Gastrocnemius medialis (tissue), 4 donors: ENCODE results near the gene CERK. TPM values are rescaled to one million over a fixed set of nuclear protein-coding genes. Genes with fewer than 3 reads are reported as not detected.

Source experiments
- ATAC-seq, 2 donors: fragments of 150-250 bp; one replicate each; pipeline ENCODE4 v1.9.1; 2016
- DNase-seq, 2 donors: peaks; one replicate each; pipeline ENCODE4 v3.0.0-alpha.2; 2019
- H3K27ac ChIP-seq, 4 donors: fragments of 200-600 bp; sonication (generic); 1 replicate in 1 of 4; 2 replicates in 3 of 4; pipeline ENCODE4 v1.5.1; 2016 to 2018; ENCODE audit warnings: mild to moderate bottlenecking in 2 of 4, moderate library complexity in 1 of 4
- H3K27me3 ChIP-seq, 3 donors: fragments of 200-600 bp; sonication (generic) in 2 of 3; 1 replicate in 1 of 3; 2 replicates in 2 of 3; pipeline versions ENCODE4 v1.5.1 to v1.6.0; 2016 to 2019; ENCODE audit warnings: mild to moderate bottlenecking in 1 of 3, moderate library complexity in 1 of 3
- H3K36me3 ChIP-seq, 2 donors: fragments of 200-600 bp; sonication (generic) in 1 of 2; one replicate each; pipeline ENCODE4 v1.5.1; 2017 to 2018
- H3K4me1 ChIP-seq, 2 donors: fragments of 200-600 bp; sonication (generic) in 1 of 2; one replicate each; pipeline ENCODE4 v1.5.1; 2016 to 2017; ENCODE audit warnings: mild to moderate bottlenecking in 2 of 2
- H3K4me3 ChIP-seq, 4 donors: fragments of 200-600 bp; sonication (generic) in 3 of 4; 1 replicate in 1 of 4; 2 replicates in 3 of 4; pipeline ENCODE4 v1.5.1; 2016 to 2019; ENCODE audit warnings: mild to moderate bottlenecking in 2 of 4
- H3K9me3 ChIP-seq, 3 donors: fragments of 200-600 bp; sonication (generic) in 2 of 3; 1 replicate in 1 of 3; 2 replicates in 2 of 3; pipeline ENCODE4 v1.5.1; 2016 to 2019
- CTCF ChIP-seq, 5 experiments: fragments of 450-650 bp in 3 of 5; fragments of 200-600 bp in 2 of 5; sonication (generic) in 2 of 5; IDR thresholded peaks in 4 of 5; conservative IDR thresholded peaks in 1 of 5; 1 replicate in 4 of 5; 2 replicates in 1 of 5; pipeline ENCODE4 v1.5.1; 2016 to 2019; ENCODE audit warnings: antibody characterized with exemption in 5 of 5, mild to moderate bottlenecking in 3 of 5, moderate library complexity in 3 of 5
- POLR2A ChIP-seq, 2 donors: fragments of 450-650 bp; IDR thresholded peaks; one replicate each; pipeline ENCODE4 v1.6.1; 2017; ENCODE audit warnings: antibody characterized with exemption in 2 of 2, mild to moderate bottlenecking in 2 of 2, moderate library complexity in 2 of 2
- in situ Hi-C, 4 donors: fragments of 200-750 bp; cut with MboI; loops; one replicate each; pipeline versions ENCODE4 v1.15.0 to v1.8.0; 2017; ENCODE audit warnings: low sequenced_read_pairs in 4 of 4
- intact Hi-C: fragments of 100-400 bp; cut with DNase I; formaldehyde crosslinking; loops from one replicate; pipeline ENCODE4 v1.15.1; 2023; ENCODE audit warnings: low total_unique reads
- total RNA-seq, 4 donors: library from RNA; depleted of rRNA; stranded (reverse); fragments of >200 nt; gene quantifications; one replicate each; pipeline versions ENCODE4 v1.1.0 to v1.2.3, GENCODE V29; 2016

CERK gene
- total RNA-seq, 4 donors from 2014 or later = 32.7 to 38.7 (median 34.8) TPM

DNA sequence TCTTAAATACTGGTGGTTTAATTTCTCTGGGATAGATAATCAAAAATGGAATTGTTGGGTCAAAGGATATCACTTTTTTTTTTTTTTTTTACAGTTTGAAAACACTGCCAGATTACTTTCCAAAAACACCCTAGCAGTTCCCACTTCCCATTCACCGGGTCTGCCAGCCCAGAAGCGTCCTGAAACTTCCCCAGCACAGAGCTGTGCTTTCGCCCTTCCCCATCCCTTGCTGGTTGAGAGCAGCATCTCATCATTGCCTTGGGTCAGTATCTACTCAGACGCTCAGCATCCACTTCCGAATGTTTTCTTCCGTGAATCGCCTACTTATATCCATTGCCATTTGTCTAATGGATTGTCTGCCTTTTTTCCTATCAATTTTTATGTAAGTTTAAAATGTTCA is 5.5 kb downstream of the CERK start:
- intact Hi-C loops = no loop called here

DNA sequence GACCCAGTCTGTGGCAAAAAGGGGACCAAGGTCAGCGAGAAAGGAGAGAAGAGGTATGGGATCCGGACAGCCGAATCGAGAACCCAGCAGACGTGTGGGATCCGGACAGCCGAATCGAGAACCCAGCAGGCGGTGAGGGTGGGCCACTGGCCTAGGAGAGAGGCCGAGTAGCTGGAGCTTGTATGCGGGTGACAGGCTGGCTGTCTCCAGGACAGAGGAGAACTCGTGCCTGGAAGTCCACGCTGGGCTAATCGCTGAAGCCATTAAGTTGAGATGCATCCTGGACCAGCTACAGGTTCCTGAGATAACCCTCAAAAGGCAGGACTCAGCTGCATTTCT is 6.0 kb downstream of the CERK start:
- no peak for DNase-seq
- no peak for TF ChIP-seq CTCF (IDR thresholded peaks at IDR 0.05 in 4 of 5, conservative IDR thresholded peaks at IDR 0.05 in 1 of 5)
- no peak for TF ChIP-seq POLR2A (IDR thresholded peaks at IDR 0.05)
- peak overlapping the region; percentile 52 to 79 (median 70) for H3K27ac ChIP-seq
- in situ Hi-C loops (no loop called here), intact Hi-C loops (no loop called here)
- no peaks in the 10 kb centered on the region for H3K36me3 ChIP-seq
- peaks cover 75 to 78% of the 10 kb centered on the region in 2 donors for H3K4me1 ChIP-seq
- H3K4me3 ChIP-seq = no peak overlapping the region
- peak in 1 of 2 donors; percentile 18 for ATAC-seq
- H3K27me3 ChIP-seq = no peaks in the 10 kb centered on the region
- H3K9me3 ChIP-seq = no peaks in the 10 kb centered on the region

More for the DNA sequence above, 5.5 kb downstream of the CERK start:
- DNase-seq (no peak), ATAC-seq (no peak)
- in situ Hi-C loops = no loop called here
- Histone ChIP-seq H3K4me3 (no peak overlapping the region), H3K4me1 (peaks cover 77 to 81% of the 10 kb centered on the region in 2 donors), H3K36me3 (no peaks in the 10 kb centered on the region), H3K27me3 (no peaks in the 10 kb centered on the region), H3K27ac (peak overlapping the region; percentile 52 to 79 (median 70)), H3K9me3 (no peaks in the 10 kb centered on the region)
- TF ChIP-seq CTCF (IDR thresholded peaks at IDR 0.05 in 4 of 5, conservative IDR thresholded peaks at IDR 0.05 in 1 of 5) (no peak), POLR2A (IDR thresholded peaks at IDR 0.05) (no peak)

GRCh38 chr22:46731246-46732040 is 6.6 kb downstream of the CERK start:
- H3K27ac ChIP-seq = peak overlapping the region; percentile 52 to 79 (median 70)
- DNase-seq = peak; percentile 48 to 68
- no peaks in the 10 kb centered on the region for H3K27me3 ChIP-seq
- TF ChIP-seq CTCF (IDR thresholded peaks at IDR 0.05 in 4 of 5, conservative IDR thresholded peaks at IDR 0.05 in 1 of 5) = no peak
- TF ChIP-seq POLR2A (IDR thresholded peaks at IDR 0.05) = no peak
- no peaks in the 10 kb centered on the region for H3K36me3 ChIP-seq
- peak; percentile 36 to 75 for ATAC-seq
- peaks cover 69 to 72% of the 10 kb centered on the region in 2 donors for H3K4me1 ChIP-seq
- H3K9me3 ChIP-seq = no peaks in the 10 kb centered on the region
- no peak overlapping the region for H3K4me3 ChIP-seq
- intact Hi-C loops = no loop called here
- in situ Hi-C loops = no loop called here

GRCh38 chr22:46730568-46731245 is 7.3 kb downstream of the CERK start:
- no peak for ATAC-seq
- no peak for DNase-seq
- no peak overlapping the region for H3K4me3 ChIP-seq
- intact Hi-C loops = no loop called here
- H3K9me3 ChIP-seq = no peaks in the 10 kb centered on the region
- peaks cover 67 to 70% of the 10 kb centered on the region in 2 donors for H3K4me1 ChIP-seq
- no peaks in the 10 kb centered on the region for H3K27me3 ChIP-seq
- no peaks in the 10 kb centered on the region for H3K36me3 ChIP-seq
- in situ Hi-C loops = no loop called here
- TF ChIP-seq POLR2A (IDR thresholded peaks at IDR 0.05) = no peak
- TF ChIP-seq CTCF (IDR thresholded peaks at IDR 0.05 in 4 of 5, conservative IDR thresholded peaks at IDR 0.05 in 1 of 5) = no peak
- H3K27ac ChIP-seq = peak overlapping the region; percentile 52 to 79 (median 70)
